Neutrophil (primary cell): Measurements from ENCODE around the gene RBMS1.

ENCODE experiments used
- H3K27ac ChIP-seq: fragments of 200-600 bp; sonication (generic); 2 replicates; pipeline ENCODE4 v1.5.1; 2016; ENCODE audit warnings: mild to moderate bottlenecking, moderate library complexity
- H3K27me3 ChIP-seq: fragments of 200-600 bp; sonication (generic); 2 replicates; pipeline ENCODE4 v1.6.0; 2016; ENCODE audit warnings: mild to moderate bottlenecking
- H3K36me3 ChIP-seq: fragments of 200-600 bp; sonication (generic); 2 replicates; pipeline ENCODE4 v1.5.1; 2017
- H3K4me1 ChIP-seq, 2 experiments: fragments of 200-600 bp in 1 of 2; sonication (generic) in 1 of 2; 1 replicate in 1 of 2; 2 replicates in 1 of 2; pipeline versions ENCODE4 v1.5.1 to v1.6.1; 2013 to 2016; ENCODE audit warnings: low read depth in 1 of 2, low read length in 1 of 2, mild to moderate bottlenecking in 1 of 2, moderate library complexity in 1 of 2; ENCODE audit not compliant: control insufficient read depth in 1 of 2, insufficient read depth in 1 of 2
- H3K4me3 ChIP-seq, 2 experiments: fragments of 200-600 bp in 1 of 2; sonication (generic) in 1 of 2; 1 replicate in 1 of 2; 2 replicates in 1 of 2; pipeline ENCODE4 v1.5.1; 2013 to 2016; ENCODE audit warnings: low read depth in 1 of 2, low read length in 1 of 2, mild to moderate bottlenecking in 1 of 2, moderate library complexity in 1 of 2
- H3K9me3 ChIP-seq: fragments of 200-600 bp; sonication (generic); 2 replicates; pipeline ENCODE4 v1.5.1; 2016
- TF ChIP-seq, protein P1 (sequence below): fragments of 200-600 bp; sonication (generic); IDR thresholded peaks from 2 replicates; pipeline ENCODE4 v1.5.1; 2016; ENCODE audit warnings: antibody characterized with exemption

The RBMS1 gene

DNA sequence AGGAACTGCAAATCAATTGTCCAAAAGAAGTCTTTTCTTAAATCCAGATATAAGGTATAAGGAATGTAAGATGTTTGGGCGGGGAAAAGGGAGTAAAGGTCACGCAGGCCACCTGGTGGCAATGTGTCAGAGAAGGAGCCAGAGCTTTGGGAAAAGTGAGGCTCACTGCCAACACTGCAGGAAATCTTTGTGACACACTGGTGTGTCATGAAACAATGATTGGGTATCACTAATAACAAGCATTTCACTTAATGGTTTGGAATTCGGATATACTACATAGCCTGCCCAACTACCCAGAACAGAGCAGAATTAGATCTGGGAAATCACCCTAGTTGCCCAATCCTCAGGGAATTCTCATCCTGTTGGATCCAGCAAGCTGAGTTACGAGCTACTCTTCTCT is 61.0 kb downstream of the RBMS1 start:
- no peak overlapping the region for H3K27ac ChIP-seq
- H3K27me3 ChIP-seq, result no peaks in the 10 kb centered on the region
- H3K36me3 ChIP-seq, result no peaks in the 10 kb centered on the region
- H3K4me3 ChIP-seq, result no peak overlapping the region
- TF ChIP-seq, protein P1, sequence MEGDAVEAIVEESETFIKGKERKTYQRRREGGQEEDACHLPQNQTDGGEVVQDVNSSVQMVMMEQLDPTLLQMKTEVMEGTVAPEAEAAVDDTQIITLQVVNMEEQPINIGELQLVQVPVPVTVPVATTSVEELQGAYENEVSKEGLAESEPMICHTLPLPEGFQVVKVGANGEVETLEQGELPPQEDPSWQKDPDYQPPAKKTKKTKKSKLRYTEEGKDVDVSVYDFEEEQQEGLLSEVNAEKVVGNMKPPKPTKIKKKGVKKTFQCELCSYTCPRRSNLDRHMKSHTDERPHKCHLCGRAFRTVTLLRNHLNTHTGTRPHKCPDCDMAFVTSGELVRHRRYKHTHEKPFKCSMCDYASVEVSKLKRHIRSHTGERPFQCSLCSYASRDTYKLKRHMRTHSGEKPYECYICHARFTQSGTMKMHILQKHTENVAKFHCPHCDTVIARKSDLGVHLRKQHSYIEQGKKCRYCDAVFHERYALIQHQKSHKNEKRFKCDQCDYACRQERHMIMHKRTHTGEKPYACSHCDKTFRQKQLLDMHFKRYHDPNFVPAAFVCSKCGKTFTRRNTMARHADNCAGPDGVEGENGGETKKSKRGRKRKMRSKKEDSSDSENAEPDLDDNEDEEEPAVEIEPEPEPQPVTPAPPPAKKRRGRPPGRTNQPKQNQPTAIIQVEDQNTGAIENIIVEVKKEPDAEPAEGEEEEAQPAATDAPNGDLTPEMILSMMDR, result no peak
- H3K4me1 ChIP-seq, result peaks cover 16% of the 10 kb centered on the region in 2 experiments
- H3K9me3 ChIP-seq, result no peaks in the 10 kb centered on the region

DNA sequence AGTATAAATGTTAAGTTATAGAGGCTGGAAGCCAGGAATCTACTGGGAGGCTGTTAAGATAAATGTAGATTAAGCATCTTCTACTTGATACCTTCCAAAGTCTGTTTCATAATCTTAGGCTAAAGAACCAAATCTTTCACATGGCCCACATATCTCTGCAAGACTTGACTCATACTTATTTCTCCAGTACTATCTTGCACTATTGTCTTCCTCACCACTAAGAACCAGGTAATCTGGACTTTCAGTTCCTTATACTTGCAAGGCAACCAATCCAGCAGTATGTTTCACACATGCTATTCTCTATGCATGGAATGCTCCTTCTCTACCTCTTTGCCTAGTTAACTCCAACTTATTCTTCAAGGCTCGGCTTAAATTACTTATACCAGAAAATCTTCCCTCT is 62.2 kb downstream of the RBMS1 start:
- Histone ChIP-seq H3K4me1 (peaks cover 17 to 18% of the 10 kb centered on the region in 2 experiments), H3K27ac (no peak overlapping the region), H3K27me3 (no peaks in the 10 kb centered on the region), H3K36me3 (no peaks in the 10 kb centered on the region), H3K9me3 (no peaks in the 10 kb centered on the region), H3K4me3 (no peak overlapping the region)
- TF ChIP-seq, protein P1, result no peak

DNA sequence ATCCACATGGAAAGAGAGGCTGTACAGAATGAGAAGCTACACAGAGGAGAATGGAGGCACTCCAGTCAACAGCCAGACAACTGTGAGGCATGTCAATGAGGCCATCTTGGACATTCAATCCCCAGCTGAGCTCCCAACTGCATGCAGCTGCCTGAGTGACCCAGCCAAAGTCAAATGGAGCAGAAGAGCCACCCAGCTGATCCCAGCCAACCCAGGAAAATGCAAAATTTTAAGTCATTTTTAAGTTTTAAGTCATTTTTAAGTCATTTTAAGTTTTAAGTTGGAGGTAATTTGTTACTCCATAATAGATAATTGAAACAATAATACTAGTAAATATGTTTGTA is 63.6 kb downstream of the RBMS1 start:
- H3K27ac ChIP-seq, result no peak overlapping the region
- H3K9me3 ChIP-seq, result no peaks in the 10 kb centered on the region
- H3K36me3 ChIP-seq, result no peaks in the 10 kb centered on the region
- H3K4me1 ChIP-seq, result peaks cover 17 to 18% of the 10 kb centered on the region in 2 experiments
- H3K27me3 ChIP-seq, result no peaks in the 10 kb centered on the region
- no peak overlapping the region for H3K4me3 ChIP-seq
- TF ChIP-seq, protein P1, result no peak

DNA sequence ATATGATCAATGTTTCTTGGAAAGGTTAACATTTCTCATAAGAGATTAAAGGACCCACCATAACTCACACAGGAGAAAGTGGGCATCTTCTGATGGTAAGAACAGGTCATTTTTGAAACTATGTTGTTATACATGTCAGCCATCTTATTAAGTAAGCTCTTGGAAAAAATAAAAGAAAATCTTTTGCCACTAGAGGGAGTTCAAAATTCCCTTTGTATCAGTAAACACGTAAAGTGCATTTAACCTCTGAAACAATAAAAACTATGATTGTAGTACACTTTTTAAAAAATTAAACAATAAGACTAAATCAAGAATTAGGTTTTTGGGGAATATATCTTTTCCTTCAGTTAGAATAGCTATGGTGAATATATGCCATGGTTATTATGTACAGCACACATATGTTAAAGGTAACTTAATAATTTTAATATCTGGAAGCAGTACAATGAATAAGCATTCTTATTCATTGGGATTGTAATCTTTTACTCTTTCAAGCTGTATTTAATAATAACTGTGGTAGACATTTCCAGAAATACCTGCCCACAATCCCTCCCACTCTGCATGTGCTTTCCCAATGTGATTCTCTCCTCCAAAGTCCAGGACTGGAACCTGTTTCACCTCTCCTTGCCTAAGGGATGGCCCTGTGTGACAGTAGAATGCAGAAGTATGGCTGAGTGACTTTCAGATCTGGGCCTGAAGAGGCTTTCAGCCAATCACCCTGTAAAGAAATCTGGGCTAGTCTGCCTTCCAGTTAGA is 64.2 kb downstream of the RBMS1 start:
- Histone ChIP-seq H3K36me3 (no peaks in the 10 kb centered on the region), H3K4me1 (peaks cover 17 to 18% of the 10 kb centered on the region in 2 experiments), H3K27ac (no peak overlapping the region), H3K27me3 (no peaks in the 10 kb centered on the region), H3K9me3 (no peaks in the 10 kb centered on the region), H3K4me3 (no peak overlapping the region)
- TF ChIP-seq, protein P1, result peak; percentile 16

- TF ChIP-seq, protein P1, result no peak
- no peaks in the 10 kb centered on the region for H3K27me3 ChIP-seq
- no peak overlapping the region for H3K27ac ChIP-seq
- peaks cover 17 to 18% of the 10 kb centered on the region in 2 experiments for H3K4me1 ChIP-seq
- no peak overlapping the region for H3K4me3 ChIP-seq
- no peaks in the 10 kb centered on the region for H3K9me3 ChIP-seq
- no peaks in the 10 kb centered on the region for H3K36me3 ChIP-seq
Observed at GRCh38 chr2:160428405-160428763, 65.2 kb downstream of the RBMS1 start.
